T-cell (primary cell): ENCODE measurements around the gene STEAP4. TPM values are rescaled to one million over a fixed set of nuclear protein-coding genes. Genes with fewer than 3 reads are reported as not detected.

Source experiments
- ATAC-seq, 4 experiments: fragments of 200-7000 bp in 3 of 4; fragments of 150-1000 bp in 1 of 4; cut with Tn5 transposase; replicated peaks in 1 of 4; 1 replicate in 3 of 4; 2 replicates in 1 of 4; pipeline ENCODE4 v1.10.0; 2021; ENCODE audit warnings: moderate library complexity in 3 of 4, mild to moderate bottlenecking in 2 of 4, moderate number of reproducible peaks in 1 of 4
- CTCF ChIA-PET, 2 donors: fragments of 300-600 bp; sonication (Branson Sonifier 250); formaldehyde crosslinking; loops; one replicate each; lab custom pipeline; 2022; ENCODE audit warnings: antibody characterized with exemption in 2 of 2; lab: Charles Lee
- POLR2A ChIA-PET, 2 donors: fragments of 300-600 bp; sonication (Branson Sonifier 250); formaldehyde crosslinking; loops; one replicate each; lab custom pipeline; 2022; ENCODE audit warnings: antibody characterized with exemption in 2 of 2; lab: Charles Lee
- DNase-seq, 35 experiments: peaks; one replicate each; pipeline versions ENCODE4 v3.0.0 to v3.0.0-alpha.2; 2013 to 2023
- H3K27ac ChIP-seq: one replicate; pipeline ENCODE4 v1.5.1; 2013; ENCODE audit warnings: low read length
- H3K27me3 ChIP-seq, 2 experiments: replicated peaks in 1 of 2; 1 replicate in 1 of 2; 2 replicates in 1 of 2; pipeline versions ENCODE4 v1.6.1 to v1.7.0; 2013; ENCODE audit warnings: low read length in 1 of 2, mixed read lengths in 1 of 2; ENCODE audit not compliant: control insufficient read depth in 2 of 2, insufficient read depth in 2 of 2; ENCODE audit errors: extremely low read depth in 1 of 2
- H3K36me3 ChIP-seq, 2 donors: 1 replicate in 1 of 2; 2 replicates in 1 of 2; pipeline versions ENCODE4 v1.6.1 to v1.7.0; 2013; ENCODE audit warnings: low read length in 1 of 2; ENCODE audit not compliant: control insufficient read depth in 2 of 2, insufficient read depth in 1 of 2; ENCODE audit errors: extremely low read depth in 1 of 2
- H3K4me1 ChIP-seq, 2 experiments: 1 replicate in 1 of 2; 2 replicates in 1 of 2; pipeline versions ENCODE4 v1.6.1 to v1.7.0; 2013; ENCODE audit warnings: low read length in 2 of 2, mixed read lengths in 1 of 2; ENCODE audit not compliant: insufficient read depth in 2 of 2, control insufficient read depth in 1 of 2; ENCODE audit errors: extremely low read depth in 1 of 2
- H3K4me3 ChIP-seq, 2 donors: 1 replicate in 1 of 2; 2 replicates in 1 of 2; pipeline versions ENCODE4 v1.5.1 to v1.7.0; 2013; ENCODE audit warnings: mild to moderate bottlenecking in 2 of 2, low read length in 1 of 2, moderate library complexity in 1 of 2; ENCODE audit not compliant: control insufficient read depth in 1 of 2; ENCODE audit errors: extremely low read depth in 1 of 2
- H3K9me3 ChIP-seq: 2 replicates; pipeline ENCODE4 v1.7.0; 2013
- H3K27ac Mint-ChIP-seq, 2 donors: one replicate each; pipeline ENCODE4 v1.8.0; 2020 to 2021; ENCODE audit warnings: mild to moderate bottlenecking in 2 of 2, mixed read lengths in 2 of 2
- H3K27me3 Mint-ChIP-seq, 2 donors: one replicate each; pipeline ENCODE4 v1.8.0; 2021 to 2022; ENCODE audit warnings: mixed read lengths in 2 of 2
- H3K36me3 Mint-ChIP-seq: one replicate; pipeline ENCODE4 v1.8.0; 2021; ENCODE audit warnings: mixed read lengths
- H3K4me1 Mint-ChIP-seq, 3 donors: one replicate each; pipeline ENCODE4 v1.8.0; 2020 to 2022; ENCODE audit warnings: mixed read lengths in 3 of 3, mild to moderate bottlenecking in 1 of 3
- H3K4me3 Mint-ChIP-seq, 3 donors: one replicate each; pipeline ENCODE4 v1.8.0; 2020 to 2022; ENCODE audit warnings: mild to moderate bottlenecking in 3 of 3, mixed read lengths in 3 of 3, moderate library complexity in 3 of 3
- H3K9me3 Mint-ChIP-seq, 3 donors: one replicate each; pipeline ENCODE4 v1.8.0; 2020 to 2022; ENCODE audit warnings: mixed read lengths in 3 of 3
- WGBS: methylation state at CpG from one replicate; pipeline ENCODE4 v1.1.5; 2013; ENCODE audit warnings: missing lambda C conversion rate; ENCODE audit not compliant: insufficient coverage; 5-methylcytosine and 5-hydroxymethylcytosine counted together
- total RNA-seq, 35 experiments: library from RNA in 6 of 35; stranded (reverse) in 6 of 35; fragments of 120-200 nt in 1 of 35; gene quantifications; one replicate each; pipeline versions ENCODE4 v1.2.1 to v1.2.4 and lab custom pipeline; 2013 to 2026

Gene STEAP4
- total RNA-seq, 5 donors from 2014 or later (not counting 1 experiment from before 2014, with no cell fraction given), result 0.10 to 0.20 (median 0.19) TPM; not detected in 2

DNA sequence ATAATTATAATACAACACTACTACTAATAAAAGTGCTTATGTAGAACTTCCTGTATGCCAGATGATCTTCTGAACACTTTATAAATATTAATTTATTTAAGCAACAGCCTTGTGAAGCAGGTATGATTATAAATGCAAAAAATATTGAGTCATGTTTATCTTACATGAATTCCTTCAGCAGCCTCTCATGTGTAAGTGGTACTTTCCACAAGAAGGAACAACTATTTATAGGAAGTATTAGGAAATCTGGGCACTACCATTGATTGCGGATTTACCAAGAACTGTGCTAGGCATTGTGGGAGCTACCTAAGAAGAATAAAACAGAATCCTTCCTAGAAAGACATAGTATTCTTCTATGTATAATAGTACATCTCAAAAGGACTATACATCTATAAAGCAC lies 10.7 kb upstream of the STEAP4 start:
- Histone ChIP-seq H3K4me1 (no peaks in the 10 kb centered on the region), H3K4me3 (no peak overlapping the region), H3K27me3 (peaks cover 0 to 2% of the 10 kb centered on the region in 2 experiments), H3K27ac (no peak overlapping the region), H3K9me3 (no peaks in the 10 kb centered on the region), H3K36me3 (no peaks in the 10 kb centered on the region)
- Mint-ChIP-seq H3K9me3 (no peaks in the 10 kb centered on the region), H3K4me3 (no peak overlapping the region), H3K36me3 (no peaks in the 10 kb centered on the region), H3K27me3 (peaks cover 7 to 10% of the 10 kb centered on the region in 2 donors), H3K4me1 (peaks cover 0 to 4% (median 0%) of the 10 kb centered on the region in 3 donors), H3K27ac (no peak overlapping the region)
- ATAC-seq (no peak), DNase-seq (no peak)
- ChIA-PET CTCF (no interaction called here), POLR2A (no interaction called here)
- WGBS, result no CpG with 5 or more reads among the region's 1 CpG

DNA sequence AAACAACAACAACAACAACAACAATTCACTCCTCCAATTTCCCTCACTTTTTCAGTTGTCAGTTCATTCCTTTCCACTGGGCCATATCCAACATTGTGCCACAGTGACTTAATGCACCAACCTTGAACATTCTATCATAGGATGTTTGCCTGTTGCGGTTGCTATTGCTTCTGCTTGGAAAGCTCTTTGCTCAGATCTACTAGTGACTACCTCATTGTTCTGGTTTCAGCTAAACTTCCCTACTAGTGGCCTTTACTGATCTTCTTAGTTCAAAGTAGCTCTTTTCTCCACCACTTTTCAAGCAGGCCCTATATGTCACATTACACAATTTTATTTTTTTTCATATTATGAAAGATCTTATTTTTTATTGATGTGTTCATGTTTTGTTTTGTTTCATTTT lies 9.8 kb upstream of the STEAP4 start:
- Mint-ChIP-seq H3K4me1 (no peaks in the 10 kb centered on the region), H3K27ac (no peak overlapping the region), H3K27me3 (peaks cover 7 to 10% of the 10 kb centered on the region in 2 donors), H3K4me3 (no peak overlapping the region), H3K9me3 (no peaks in the 10 kb centered on the region), H3K36me3 (no peaks in the 10 kb centered on the region)
- DNase-seq (no peak), ATAC-seq (no peak)
- H3K27ac ChIP-seq, result no peak overlapping the region
- 100% methylated on average over 1 of the region's 1 CpG for WGBS
- ChIA-PET CTCF (no interaction called here), POLR2A (interaction anchor here in 1 of 2 donors (0.6 kb wide), 1 partner anchor 1694 kb away, joined by 8 read pairs; no protein-coding TSS in a partner anchor)
- H3K4me3 ChIP-seq, result no peak overlapping the region
- H3K27me3 ChIP-seq, result peaks cover 0 to 2% of the 10 kb centered on the region in 2 experiments
- H3K4me1 ChIP-seq, result no peaks in the 10 kb centered on the region
- H3K36me3 ChIP-seq, result no peaks in the 10 kb centered on the region
- no peaks in the 10 kb centered on the region for H3K9me3 ChIP-seq

DNA sequence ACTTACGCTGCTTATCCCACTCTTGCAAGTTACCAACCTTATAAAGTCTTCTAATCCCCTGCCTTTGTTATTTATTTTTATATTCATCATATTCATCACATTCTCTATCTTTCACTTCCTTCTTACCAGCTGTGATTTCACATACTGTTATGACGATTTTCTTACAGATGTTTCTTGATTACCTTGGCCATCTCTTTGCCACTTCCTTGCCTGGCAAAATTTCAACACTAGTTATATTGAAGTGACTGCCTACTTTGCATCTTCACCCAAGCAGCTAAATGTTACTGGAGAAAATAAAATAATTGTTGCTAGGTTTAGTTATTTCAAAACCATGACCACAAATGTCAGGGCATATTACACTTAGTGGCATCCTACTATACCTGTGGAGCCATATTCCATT lies 8.8 kb upstream of the STEAP4 start:
- POLR2A ChIA-PET, result no interaction called here
- no peak overlapping the region for H3K4me3 Mint-ChIP-seq
- peaks cover 7 to 10% of the 10 kb centered on the region in 2 donors for H3K27me3 Mint-ChIP-seq
- H3K27me3 ChIP-seq, result peaks cover 0 to 2% of the 10 kb centered on the region in 2 experiments
- H3K27ac ChIP-seq, result no peak overlapping the region
- ATAC-seq (no peak), DNase-seq (no peak)
- H3K4me1 ChIP-seq, result no peaks in the 10 kb centered on the region
- no peaks in the 10 kb centered on the region for H3K36me3 Mint-ChIP-seq
- WGBS, result 58% methylated on average over 2 of the region's 2 CpGs
- H3K4me3 ChIP-seq, result no peak overlapping the region
- no peak overlapping the region for H3K27ac Mint-ChIP-seq
- no peaks in the 10 kb centered on the region for H3K4me1 Mint-ChIP-seq
- H3K36me3 ChIP-seq, result no peaks in the 10 kb centered on the region
- H3K9me3 Mint-ChIP-seq, result no peaks in the 10 kb centered on the region
- H3K9me3 ChIP-seq, result no peaks in the 10 kb centered on the region
- CTCF ChIA-PET, result no interaction called here

DNA sequence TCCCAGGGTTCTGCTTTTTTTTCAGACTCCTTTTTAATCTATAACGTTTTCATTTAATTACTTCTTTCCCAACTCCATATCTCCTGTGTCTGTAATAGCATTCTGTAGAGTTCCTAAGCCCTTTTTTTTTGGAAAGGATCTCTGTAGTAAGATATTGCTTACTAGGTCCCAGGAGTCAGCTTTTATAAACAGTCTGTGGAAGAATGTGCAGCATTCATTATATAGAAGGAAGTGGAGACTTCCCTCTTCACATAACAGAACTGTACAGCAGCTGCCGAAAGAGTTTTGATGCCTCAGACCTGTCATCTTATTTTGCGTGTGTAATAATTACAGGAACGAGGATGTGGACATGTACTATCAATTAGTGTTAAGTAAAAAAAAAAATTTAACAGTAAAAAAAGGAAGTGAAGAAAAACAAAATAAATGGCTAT lies 7.4 kb upstream of the STEAP4 start:
- no CpG with 5 or more reads among the region's 4 CpGs for WGBS
- no peaks in the 10 kb centered on the region for H3K36me3 ChIP-seq
- Mint-ChIP-seq H3K4me3 (no peak overlapping the region), H3K36me3 (no peaks in the 10 kb centered on the region), H3K27me3 (peaks cover 9 to 16% of the 10 kb centered on the region in 2 donors), H3K4me1 (no peaks in the 10 kb centered on the region), H3K27ac (no peak overlapping the region), H3K9me3 (no peaks in the 10 kb centered on the region)
- no peaks in the 10 kb centered on the region for H3K9me3 ChIP-seq
- H3K27me3 ChIP-seq, result peaks cover 0 to 2% of the 10 kb centered on the region in 2 experiments
- no peaks in the 10 kb centered on the region for H3K4me1 ChIP-seq
- ATAC-seq, result no peak
- POLR2A ChIA-PET, result no interaction called here
- no peak overlapping the region for H3K4me3 ChIP-seq
- H3K27ac ChIP-seq, result no peak overlapping the region
- CTCF ChIA-PET, result interaction anchor here in 1 of 2 donors (0.6 kb wide), 1 partner anchor 1407 kb away, joined by 3 read pairs; no protein-coding TSS in a partner anchor
- DNase-seq, result no peak

DNA sequence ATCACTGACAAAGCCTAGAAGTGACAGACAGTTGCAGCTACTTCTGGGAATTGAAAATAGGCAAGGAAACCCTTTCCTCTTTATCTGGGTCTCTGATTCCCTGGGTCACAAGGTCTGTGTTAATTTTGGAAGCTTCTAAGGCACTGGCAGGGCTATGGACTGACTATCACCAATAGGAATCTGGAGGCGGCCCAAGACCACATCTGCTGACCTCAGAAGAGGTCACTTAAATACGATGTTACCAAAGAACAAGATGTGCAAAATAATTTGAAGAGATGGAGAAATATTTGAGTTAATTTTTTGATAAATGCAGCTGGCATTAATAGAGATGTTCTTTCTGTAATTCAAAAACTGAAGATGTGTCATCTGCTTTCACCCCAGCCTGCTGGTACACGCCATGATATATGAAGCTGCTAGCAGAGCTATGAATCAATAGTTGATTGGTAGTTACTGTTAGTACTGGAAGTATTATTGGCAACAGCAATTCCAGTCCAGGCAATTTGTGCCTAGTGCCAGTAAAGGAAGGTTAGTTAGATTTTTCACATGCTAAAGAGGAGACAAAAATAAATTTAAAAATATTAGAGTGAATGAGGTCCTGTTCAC lies 5.5 kb upstream of the STEAP4 start:
- Mint-ChIP-seq H3K9me3 (no peaks in the 10 kb centered on the region), H3K36me3 (no peaks in the 10 kb centered on the region), H3K4me1 (no peaks in the 10 kb centered on the region), H3K4me3 (no peak overlapping the region), H3K27me3 (peaks cover 14 to 21% of the 10 kb centered on the region in 2 donors), H3K27ac (no peak overlapping the region)
- Histone ChIP-seq H3K36me3 (no peaks in the 10 kb centered on the region), H3K27ac (no peak overlapping the region), H3K27me3 (no peaks in the 10 kb centered on the region), H3K9me3 (no peaks in the 10 kb centered on the region), H3K4me1 (no peaks in the 10 kb centered on the region), H3K4me3 (no peak overlapping the region)
- no peak for DNase-seq
- ChIA-PET CTCF (no interaction called here), POLR2A (no interaction called here)
- no peak for ATAC-seq
- WGBS, result 86% methylated on average over 3 of the region's 3 CpGs

DNA sequence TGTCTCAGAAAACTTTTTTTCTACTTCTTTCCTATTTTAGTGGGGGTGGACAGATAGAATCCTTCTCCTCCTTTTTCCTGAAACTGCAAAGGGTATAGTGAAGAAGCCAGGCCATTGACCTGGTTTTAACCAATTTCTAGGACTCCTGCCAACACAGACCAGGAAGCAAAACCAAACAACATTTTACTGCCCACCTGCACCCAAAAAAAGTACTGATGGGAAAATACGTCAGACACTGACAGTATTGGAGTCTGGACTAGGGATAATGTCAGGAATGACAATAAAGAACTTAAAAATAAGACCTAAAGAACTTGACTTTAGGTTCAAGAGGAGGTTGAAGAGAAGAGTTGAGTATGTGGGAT lies 5.0 kb upstream of the STEAP4 start:
- Histone ChIP-seq H3K36me3 (no peaks in the 10 kb centered on the region), H3K4me1 (peaks cover 0 to 2% of the 10 kb centered on the region in 2 experiments), H3K27ac (no peak overlapping the region), H3K9me3 (no peaks in the 10 kb centered on the region), H3K27me3 (peaks cover 0 to 4% of the 10 kb centered on the region in 2 experiments), H3K4me3 (no peak overlapping the region)
- ATAC-seq (no peak), DNase-seq (no peak)
- CTCF ChIA-PET, result no interaction called here
- Mint-ChIP-seq H3K36me3 (no peaks in the 10 kb centered on the region), H3K27me3 (peaks cover 18 to 25% of the 10 kb centered on the region in 2 donors), H3K4me1 (peaks cover 0 to 1% (median 1%) of the 10 kb centered on the region in 3 donors), H3K4me3 (no peak overlapping the region), H3K27ac (no peak overlapping the region), H3K9me3 (no peaks in the 10 kb centered on the region)
- no CpG with 5 or more reads among the region's 1 CpG for WGBS
- POLR2A ChIA-PET, result no interaction called here
